ENCODE results near the gene QPCT.
"Not testable (repeated sequence)": the region's sequence is repeated elsewhere in the genome, so short reads cannot be mapped to it uniquely, and the experiment has no call there.

Gene QPCT

GRCh38 chr2:37394796-37395555 is 50.5 kb downstream of the QPCT start:
- DNase-seq = no peak

DNA sequence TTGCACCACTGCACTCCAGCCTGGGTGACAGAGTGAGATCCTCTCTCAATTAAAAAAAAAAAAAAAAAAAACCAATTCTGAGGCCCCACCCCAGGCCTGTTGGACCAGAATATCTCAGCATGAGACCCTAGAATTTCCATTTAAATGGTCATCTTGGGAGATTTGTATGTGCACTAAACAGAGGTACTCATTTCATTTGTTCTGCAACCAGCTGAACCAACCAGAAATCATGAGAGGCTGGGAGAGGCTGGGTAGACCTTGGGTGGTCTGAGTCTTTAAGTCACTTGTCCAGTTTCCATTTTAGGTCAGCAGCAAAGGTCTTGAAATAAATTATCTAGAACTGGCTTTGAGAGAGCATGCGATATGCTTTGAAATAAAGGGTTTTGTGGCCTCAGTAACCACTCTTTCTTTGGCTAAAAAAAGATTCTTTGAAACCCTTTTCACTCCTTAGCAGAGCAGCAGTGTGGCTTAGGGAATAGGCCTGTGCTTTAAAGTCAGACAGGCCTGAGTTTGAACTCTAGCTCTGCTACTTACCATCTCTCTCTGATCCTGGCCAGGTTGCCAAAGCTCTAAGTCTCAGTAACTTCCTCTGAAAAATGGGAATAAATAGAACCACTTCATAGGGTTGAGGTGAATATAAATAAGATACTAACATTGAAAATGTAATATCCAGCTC is 52.6 kb downstream of the QPCT start:
- DNase-seq = no peak

- DNase-seq = no peak
Observed at GRCh38 chr2:37398990-37399389, 54.6 kb downstream of the QPCT start.

- no peak for DNase-seq
Observed at GRCh38 chr2:37400041-37400440, 55.6 kb downstream of the QPCT start.

GRCh38 chr2:37402636-37403035 is 58.2 kb downstream of the QPCT start:
- no peak for DNase-seq

- DNase-seq = no peak
Observed at GRCh38 chr2:37405781-37406180, 61.4 kb downstream of the QPCT start.

GRCh38 chr2:37412231-37412630 is 67.8 kb downstream of the QPCT start:
- DNase-seq = no peak

GRCh38 chr2:37413911-37414469 is 69.6 kb downstream of the QPCT start:
- DNase-seq = not testable (repeated sequence)

DNA sequence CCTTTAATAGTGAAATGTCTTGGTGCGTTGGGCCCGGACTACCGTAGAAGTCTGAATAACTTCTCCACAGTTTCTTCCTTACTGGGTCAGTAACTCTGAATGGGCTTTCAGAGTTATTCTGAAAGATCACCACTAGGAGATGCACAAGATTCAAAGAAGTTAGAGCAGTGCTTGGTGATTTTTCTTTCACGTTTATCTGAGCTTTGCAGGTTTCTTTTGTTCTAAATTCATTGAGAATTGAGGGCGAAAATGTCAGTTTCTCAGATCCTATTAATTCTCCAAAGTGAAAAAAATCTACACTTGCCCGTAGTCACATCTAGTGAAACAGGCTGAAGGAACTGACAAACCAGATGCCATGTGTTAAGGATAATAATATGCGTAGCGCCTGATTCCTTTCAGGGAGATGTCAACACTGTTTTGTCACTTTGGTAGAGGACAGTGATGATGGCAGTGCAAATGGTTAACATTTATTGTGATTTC is 70.1 kb downstream of the QPCT start:
- peak; percentile 65 for DNase-seq

DNA sequence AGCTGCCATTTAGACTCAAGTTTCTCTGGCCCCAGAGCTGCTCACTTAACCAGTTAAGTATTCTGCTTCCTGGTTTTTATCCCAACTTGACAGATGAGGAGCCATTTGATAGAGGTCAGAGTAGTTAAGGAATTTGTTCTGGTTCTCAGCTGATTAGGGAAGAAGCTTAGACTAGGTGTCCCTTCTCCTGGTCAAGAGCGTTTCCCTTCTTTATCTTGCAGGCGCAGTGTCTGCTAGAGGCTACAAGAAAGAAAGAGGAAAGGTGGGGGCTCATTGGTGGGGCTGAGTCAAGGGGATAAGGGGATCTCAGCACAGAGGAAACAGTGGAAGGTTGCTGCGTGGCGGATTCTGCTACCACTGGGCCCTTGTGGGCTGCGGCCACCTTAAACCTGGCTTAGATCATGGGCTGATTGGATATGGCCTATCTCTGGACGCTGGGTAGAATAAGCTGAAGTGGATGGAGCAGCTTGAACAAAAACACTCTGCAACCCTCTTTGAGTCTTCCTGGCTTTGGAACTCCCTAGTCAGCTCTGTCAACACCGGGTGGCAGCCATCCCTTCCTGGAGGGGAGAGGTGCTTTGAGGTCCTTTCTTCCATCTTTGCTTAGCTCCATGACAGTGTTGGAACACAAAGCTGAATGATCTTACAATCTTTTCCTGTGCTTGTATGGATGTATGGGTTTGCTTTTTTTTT is 70.8 kb downstream of the QPCT start:
- DNase-seq = peak; percentile 60

DNA sequence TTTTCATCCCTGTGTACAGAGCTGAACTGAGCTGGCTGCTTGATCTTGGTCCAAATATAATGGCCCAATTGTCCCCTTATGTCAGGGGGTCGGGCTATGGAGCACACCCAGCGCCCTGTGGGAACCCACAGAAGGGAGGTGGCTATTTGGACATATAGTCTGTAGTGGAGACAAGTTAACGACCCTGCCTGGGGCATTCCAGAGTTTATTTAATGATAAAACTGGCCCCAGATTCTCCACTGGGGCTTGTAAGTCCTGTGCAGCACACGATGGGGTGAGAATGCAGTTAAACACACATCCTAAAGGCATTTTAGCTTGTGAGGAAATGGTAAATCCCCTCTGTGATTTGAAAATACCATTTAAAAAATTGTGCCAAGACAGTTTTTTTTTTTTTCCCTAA is 72.9 kb downstream of the QPCT start:
- no peak for DNase-seq

DNA sequence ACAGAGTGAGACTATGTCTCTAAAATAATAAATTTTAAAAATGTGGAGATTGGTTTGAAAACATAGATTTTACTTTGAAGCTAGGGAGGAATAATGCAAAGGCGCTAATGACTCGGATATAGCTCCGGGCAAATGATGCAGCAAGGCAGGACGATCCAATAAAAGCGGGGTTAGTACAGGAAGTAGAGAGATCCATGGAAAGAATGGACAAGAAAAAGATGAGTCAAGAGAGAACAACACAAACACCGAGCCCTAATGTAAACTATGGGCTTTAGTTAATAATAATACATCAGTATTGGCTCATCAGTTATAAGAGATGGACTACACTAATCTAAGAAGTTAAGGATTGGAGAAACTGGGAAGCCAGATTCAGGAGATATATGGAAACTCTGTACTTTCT is 74.5 kb downstream of the QPCT start:
- no peak for DNase-seq

- DNase-seq = no peak
Observed at GRCh38 chr2:37421686-37422085, 77.3 kb downstream of the QPCT start.

DNA sequence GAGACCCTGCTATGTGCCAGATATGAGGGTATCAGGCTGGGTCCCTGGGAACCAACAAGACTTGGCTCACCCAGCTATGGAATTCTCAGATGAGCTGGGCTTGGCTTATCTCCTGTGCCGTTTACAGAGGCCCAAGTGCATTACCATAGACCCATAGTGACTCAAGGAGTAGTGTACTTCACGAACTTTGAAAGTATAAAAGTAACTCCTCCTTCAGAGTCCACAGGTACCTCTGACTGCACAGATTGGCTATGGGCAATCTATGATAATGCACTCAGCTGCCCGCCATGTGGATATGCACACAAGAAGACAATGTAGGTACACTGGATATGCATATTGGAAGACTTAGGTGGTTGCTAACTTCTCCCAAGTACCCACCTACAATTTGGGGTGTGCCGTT is 78.4 kb downstream of the QPCT start:
- no peak for DNase-seq

Data from DMS153 (cell line).